GM18867 (cell line): ENCODE results near the gene IFIT3.

Source experiments
- ATAC-seq: cut with Tn5 transposase; IDR thresholded peaks from one replicate; pipeline ENCODE4 v1.9.1; 2021; ENCODE audit warnings: mild to moderate bottlenecking, moderate library complexity; ENCODE audit not compliant: unreplicated experiment

Gene IFIT3

DNA sequence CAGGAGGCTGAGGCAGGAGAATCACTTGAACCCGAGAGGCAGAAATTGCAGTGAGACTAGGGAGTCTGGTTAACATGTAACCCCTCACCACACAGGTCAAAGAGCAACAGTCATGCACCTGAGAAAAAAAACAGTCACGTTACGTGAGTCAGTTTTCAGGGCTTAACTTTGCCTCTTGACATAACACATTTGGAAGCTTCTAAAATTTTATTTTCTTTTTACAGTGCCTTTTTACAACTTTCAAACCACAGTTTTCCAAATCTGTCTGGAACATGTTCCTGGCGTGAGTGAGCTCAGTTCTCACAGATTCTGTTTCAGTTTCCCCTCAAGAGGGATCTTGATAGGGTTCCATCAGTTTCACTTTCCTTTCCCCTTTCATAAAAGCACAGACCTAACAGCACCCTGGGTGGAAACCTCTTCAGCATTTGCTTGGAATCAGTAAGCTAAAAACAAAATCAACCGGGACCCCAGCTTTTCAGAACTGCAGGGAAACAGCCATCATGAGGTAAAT is 4.4 kb downstream of the IFIT3 start:
- ATAC-seq, result peak; percentile 40

GRCh38 chr10:89335226-89335625 is 7.4 kb downstream of the IFIT3 start:
- ATAC-seq, result no peak

GRCh38 chr10:89336241-89336640 is 8.4 kb downstream of the IFIT3 start:
- no peak for ATAC-seq

- ATAC-seq, result no peak
These were observed 9.7 kb downstream of the IFIT3 start for GRCh38 chr10:89337484-89337883.

DNA sequence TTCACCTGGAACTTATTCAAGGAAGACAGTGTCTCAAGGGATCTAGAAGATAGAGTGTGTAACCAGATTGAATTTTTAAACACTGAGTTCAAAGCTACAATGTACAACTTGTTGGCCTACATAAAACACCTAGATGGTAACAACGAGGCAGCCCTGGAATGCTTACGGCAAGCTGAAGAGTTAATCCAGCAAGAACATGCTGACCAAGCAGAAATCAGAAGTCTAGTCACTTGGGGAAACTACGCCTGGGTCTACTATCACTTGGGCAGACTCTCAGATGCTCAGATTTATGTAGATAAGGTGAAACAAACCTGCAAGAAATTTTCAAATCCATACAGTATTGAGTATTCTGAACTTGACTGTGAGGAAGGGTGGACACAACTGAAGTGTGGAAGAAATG is 10.9 kb downstream of the IFIT3 start:
- ATAC-seq, result no peak

- no peak for ATAC-seq
These were observed 12.1 kb downstream of the IFIT3 start for GRCh38 chr10:89339875-89340274.

GRCh38 chr10:89341649-89342048 is 13.9 kb downstream of the IFIT3 start:
- ATAC-seq, result no peak

GRCh38 chr10:89342206-89342958 is 14.6 kb downstream of the IFIT3 start:
- no peak for ATAC-seq

DNA sequence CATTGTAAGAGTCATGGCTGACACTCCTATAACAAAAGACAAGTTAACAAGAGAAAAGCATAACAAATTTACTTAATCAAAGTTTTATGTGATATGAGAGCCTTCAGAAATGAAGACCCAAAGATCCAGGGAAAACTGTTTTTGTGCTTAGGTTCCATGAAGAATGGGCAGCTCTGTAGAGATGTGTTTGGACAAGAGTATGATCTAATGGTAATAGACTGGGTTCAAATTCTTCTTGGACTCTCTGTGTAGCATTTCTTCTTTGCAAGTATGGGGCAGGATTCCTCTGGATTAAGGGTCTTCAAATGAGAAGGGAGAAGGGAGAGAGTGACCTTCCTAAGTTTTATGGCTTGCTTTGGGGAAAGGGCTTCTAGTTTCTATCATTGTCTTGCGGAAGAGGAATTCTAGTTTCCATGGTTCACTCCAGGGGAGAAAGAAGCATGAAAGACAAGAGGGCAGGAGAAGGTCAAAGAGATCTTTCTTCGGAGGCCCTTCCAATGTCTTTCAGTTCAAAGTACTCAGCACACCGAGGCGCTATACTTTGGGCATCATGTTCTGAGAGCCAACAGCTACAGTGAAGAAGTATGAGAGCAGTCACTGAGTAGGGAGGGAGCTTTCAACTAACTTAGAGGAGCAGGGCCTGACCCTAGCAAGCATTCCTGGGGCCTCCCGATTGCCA is 15.4 kb downstream of the IFIT3 start:
- no peak for ATAC-seq

DNA sequence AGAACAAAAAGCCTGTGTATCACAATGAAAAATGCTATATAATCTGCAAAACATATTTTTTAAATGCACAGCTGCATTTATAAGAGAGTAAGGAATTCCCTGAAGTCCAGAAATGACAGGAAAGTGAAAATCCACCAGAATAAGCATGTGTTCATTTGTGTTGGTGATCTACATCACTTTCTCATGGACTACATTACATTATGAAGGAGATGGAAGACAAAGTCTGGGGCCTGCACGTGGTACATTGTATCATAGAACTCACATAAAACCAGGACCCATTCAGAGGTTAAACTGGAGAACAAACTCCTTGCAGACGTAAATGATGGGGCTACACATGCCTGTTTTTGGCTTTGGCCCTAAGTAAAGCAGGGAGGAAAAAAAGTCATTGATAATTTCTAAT is 16.4 kb downstream of the IFIT3 start:
- no peak for ATAC-seq

- ATAC-seq, result no peak
These were observed 17.7 kb downstream of the IFIT3 start for GRCh38 chr10:89345367-89346000.

DNA sequence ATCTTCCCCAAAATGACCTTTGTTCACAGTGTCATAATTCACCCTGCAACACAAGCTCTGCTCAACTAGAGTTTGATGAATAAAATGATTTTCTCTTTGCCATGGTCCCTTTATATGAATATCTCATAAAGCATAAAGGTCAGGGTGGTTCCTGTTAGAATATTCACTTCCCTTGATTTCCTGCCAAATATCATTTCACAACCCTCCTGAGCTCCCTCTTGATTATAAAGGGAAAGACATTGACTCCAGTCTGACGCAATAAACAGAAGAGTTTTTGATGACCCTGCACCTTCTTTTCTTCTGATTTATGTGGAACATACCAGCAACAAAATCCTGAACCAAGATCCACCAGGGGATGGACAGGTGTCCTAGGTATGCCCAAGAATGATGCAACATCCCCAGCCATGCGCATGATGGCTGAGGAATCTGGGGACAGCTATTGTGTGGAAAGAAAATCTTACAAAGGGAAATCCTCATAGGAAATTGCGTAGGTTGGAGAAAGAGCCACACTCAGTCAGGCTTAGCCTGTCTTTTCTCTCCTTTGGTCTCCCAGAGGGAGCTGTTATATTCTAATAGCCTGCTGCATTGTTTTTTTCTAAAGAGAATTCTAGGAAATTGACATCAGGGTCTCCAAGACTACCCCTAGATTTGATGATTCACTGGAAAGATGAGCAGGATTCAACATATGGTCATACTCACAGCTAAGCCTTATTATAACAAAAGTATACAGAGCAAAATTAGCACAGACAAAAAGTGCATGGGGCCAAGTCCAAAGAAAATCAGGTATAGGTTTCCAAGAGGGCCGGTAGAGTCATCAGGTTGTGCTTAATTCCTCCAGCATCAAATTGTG is 18.8 kb downstream of the IFIT3 start:
- ATAC-seq, result no peak

- ATAC-seq, result no peak
These were observed 20.1 kb downstream of the IFIT3 start for GRCh38 chr10:89347701-89348457.

DNA sequence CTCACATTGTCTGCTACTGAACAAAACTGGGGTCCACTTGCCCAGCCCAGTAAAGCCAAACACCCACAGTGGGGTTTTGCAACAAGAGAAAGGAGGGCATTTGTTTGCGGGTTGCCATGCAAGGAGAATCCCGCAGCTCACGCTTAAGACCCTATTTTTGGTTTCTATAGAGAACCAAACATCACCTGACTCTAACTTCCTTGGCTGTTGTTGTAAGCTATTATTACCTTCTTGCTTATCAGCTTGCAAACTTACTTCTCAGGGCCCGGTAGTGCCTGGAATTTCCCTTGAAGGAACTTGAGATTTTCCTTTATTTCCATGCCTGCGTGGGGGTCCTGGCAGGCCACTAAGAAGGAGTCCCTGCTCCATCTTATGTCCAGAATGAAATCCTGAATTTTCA is 20.7 kb downstream of the IFIT3 start:
- no peak for ATAC-seq

DNA sequence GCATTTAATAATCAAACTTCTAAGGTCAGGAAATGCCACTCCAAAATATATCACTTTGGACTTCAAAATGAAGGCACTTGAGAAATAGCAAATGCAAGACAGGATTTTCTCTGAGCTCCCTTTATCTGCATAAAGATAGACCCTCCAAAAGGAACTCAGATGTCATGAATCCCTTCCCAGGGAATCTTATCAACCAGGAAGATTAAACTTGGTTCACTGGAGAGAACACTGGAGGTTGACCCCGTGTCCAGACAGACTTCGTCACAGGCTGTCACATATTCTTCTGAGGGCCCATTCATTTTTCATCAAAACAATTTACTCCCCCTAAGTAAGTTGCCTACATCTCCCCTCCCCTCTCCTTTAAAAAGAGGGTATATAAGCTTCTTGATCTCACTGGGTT is 21.2 kb downstream of the IFIT3 start:
- no peak for ATAC-seq

DNA sequence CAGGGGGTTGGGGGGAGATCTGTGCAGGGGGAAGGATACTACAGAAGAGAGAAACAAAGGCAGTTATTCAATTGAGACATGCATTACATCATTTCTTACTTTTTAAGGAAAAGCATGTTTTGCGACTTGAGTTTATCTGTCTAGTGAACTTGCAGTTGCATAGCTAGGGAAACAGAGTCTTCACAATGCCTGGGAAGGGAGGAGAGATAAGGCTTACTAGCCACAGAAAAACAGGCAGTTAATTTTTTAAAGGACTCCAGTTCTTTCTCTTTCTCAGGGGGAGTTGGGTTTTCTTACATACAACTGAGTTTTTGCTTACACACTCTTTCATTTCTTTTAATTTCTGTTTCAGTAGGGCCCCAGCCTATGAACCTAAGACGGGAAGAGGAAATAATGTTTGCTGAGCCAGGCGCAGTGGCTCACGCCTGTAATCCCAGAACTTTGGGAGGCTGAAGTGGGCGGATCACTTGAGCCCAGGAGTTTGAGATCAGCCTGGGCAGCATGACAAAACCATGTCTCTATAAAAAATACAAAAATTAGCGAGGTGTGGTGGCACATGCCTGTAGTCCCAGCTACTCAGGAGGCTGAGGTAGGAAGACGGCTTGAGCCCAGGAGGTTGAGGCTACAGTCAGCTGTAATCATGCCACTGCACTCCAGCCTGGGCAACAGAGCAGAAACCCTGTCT is 23.0 kb downstream of the IFIT3 start:
- peak; percentile 30 for ATAC-seq

GRCh38 chr10:89351412-89351779 is 23.6 kb downstream of the IFIT3 start:
- peak; percentile 84 for ATAC-seq

GRCh38 chr10:89351780-89352597 is 24.2 kb downstream of the IFIT3 start:
- ATAC-seq, result peak; percentile 56

GRCh38 chr10:89352802-89353201 is 25.0 kb downstream of the IFIT3 start:
- no peak for ATAC-seq
